Neural cell (in vitro differentiated cells): Measurements from ENCODE around the gene LYG1. TPM values are rescaled to one million over a fixed set of nuclear protein-coding genes. Genes with fewer than 3 reads are reported as not detected.

Experiments used
- H2AFZ ChIP-seq: fragments of 200-600, 300-800 bp; sonication (generic), shearing (Covaris generic); 2 replicates; pipeline ENCODE4 v1.6.0; 2014; ENCODE audit warnings: low read depth, mild to moderate bottlenecking, antibody characterized with exemption, low read length, moderate library complexity
- H3F3A ChIP-seq: fragments of 200-600 bp; shearing (Covaris generic); 2 replicates; pipeline ENCODE4 v1.6.1; 2016; ENCODE audit warnings: mild to moderate bottlenecking, moderate library complexity, mixed read lengths, antibody characterized with exemption, low read length; ENCODE audit not compliant: insufficient read depth, poor library complexity, severe bottlenecking
- H3K27ac ChIP-seq: fragments of 200-600, 300-800 bp; sonication (generic), shearing (Covaris generic); 2 replicates; pipeline ENCODE4 v1.5.1; 2014; ENCODE audit warnings: mild to moderate bottlenecking, low read length, moderate library complexity
- H3K27me3 ChIP-seq: fragments of 300-800, 200-600 bp; sonication (generic), shearing (Covaris generic); 2 replicates; pipeline ENCODE4 v1.6.0; 2014; ENCODE audit warnings: mild to moderate bottlenecking, low read depth, low read length, moderate library complexity; ENCODE audit not compliant: insufficient read depth
- H3K36me3 ChIP-seq: fragments of 300-800, 200-600 bp; sonication (generic), shearing (Covaris generic); 2 replicates; pipeline ENCODE4 v1.5.1; 2014; ENCODE audit warnings: mild to moderate bottlenecking, antibody characterized with exemption, low read length, moderate library complexity; ENCODE audit not compliant: insufficient read depth
- H3K4me2 ChIP-seq: fragments of 300-800, 200-600 bp; sonication (generic), shearing (Covaris generic); 2 replicates; pipeline ENCODE4 v1.6.0; 2014; ENCODE audit warnings: mild to moderate bottlenecking, low read length
- H3K4me3 ChIP-seq: fragments of 300-800, 200-600 bp; sonication (generic), shearing (Covaris generic); 2 replicates; pipeline ENCODE4 v1.5.1; 2014; ENCODE audit warnings: mild to moderate bottlenecking, low read length, moderate library complexity
- H3K79me2 ChIP-seq: fragments of 200-600 bp; shearing (Covaris generic); replicated peaks from 2 replicates; pipeline ENCODE4 v1.6.0; 2014; ENCODE audit warnings: mild to moderate bottlenecking, low read length, moderate library complexity; ENCODE audit not compliant: insufficient read depth
- H3K9ac ChIP-seq: fragments of 300-800, 200-600 bp; sonication (generic), shearing (Covaris generic); 2 replicates; pipeline ENCODE4 v1.6.1; 2016; ENCODE audit warnings: mild to moderate bottlenecking, low read length, mixed read lengths
- H3K9me2 ChIP-seq: fragments of 200-600 bp; shearing (Covaris generic); 2 replicates; pipeline ENCODE4 v1.6.1; 2016; ENCODE audit warnings: mild to moderate bottlenecking, low read length, mixed read lengths; ENCODE audit not compliant: insufficient read depth
- H3K9me3 ChIP-seq: fragments of 200-600, 300-800 bp; sonication (generic), shearing (Covaris generic); 2 replicates; pipeline ENCODE4 v1.6.1; 2016; ENCODE audit warnings: mild to moderate bottlenecking, mixed run types, low read length, moderate library complexity, mixed read lengths
- H4K20me1 ChIP-seq: fragments of 200-600 bp; shearing (Covaris generic); 2 replicates; pipeline ENCODE4 v1.6.1; 2016; ENCODE audit warnings: mild to moderate bottlenecking, mixed run types; ENCODE audit not compliant: insufficient read depth
- CTCF ChIP-seq: fragments of 450-650 bp; IDR thresholded peaks from 2 replicates; pipeline ENCODE4 v1.5.1; 2014; ENCODE audit warnings: antibody characterized with exemption, mild to moderate bottlenecking, moderate library complexity; ENCODE audit not compliant: poor library complexity, severe bottlenecking
- EP300 ChIP-seq: fragments of 450-650 bp; conservative IDR thresholded peaks from 2 replicates; pipeline ENCODE4 v1.6.1; 2014; ENCODE audit warnings: antibody characterized with exemption, mild to moderate bottlenecking, moderate library complexity; ENCODE audit not compliant: poor library complexity, severe bottlenecking
- EZH2 ChIP-seq: fragments of 200-600, 300-800 bp; shearing (Covaris generic), sonication (generic); IDR thresholded peaks from 2 replicates; pipeline ENCODE4 v1.6.1; 2014; ENCODE audit warnings: antibody characterized with exemption, low read length, borderline replicate concordance, mild to moderate bottlenecking; ENCODE audit not compliant: insufficient read depth, poor library complexity, severe bottlenecking
- MXI1 ChIP-seq: fragments of 450-650 bp; conservative IDR thresholded peaks from 2 replicates; pipeline ENCODE4 v1.6.1; 2014; ENCODE audit warnings: antibody characterized with exemption, mild to moderate bottlenecking; ENCODE audit not compliant: poor library complexity, severe bottlenecking
- POLR2AphosphoS5 ChIP-seq: IDR thresholded peaks from 2 replicates; pipeline ENCODE4 v1.6.1; 2012
- RAD21 ChIP-seq: fragments of 450-650 bp; conservative IDR thresholded peaks from 2 replicates; pipeline ENCODE4 v1.6.1; 2014; ENCODE audit warnings: antibody characterized with exemption, mild to moderate bottlenecking, moderate library complexity
- REST ChIP-seq: IDR thresholded peaks from 2 replicates; pipeline ENCODE4 v1.6.1; 2012; ENCODE audit warnings: borderline replicate concordance
- SMC3 ChIP-seq: fragments of 450-650 bp; conservative IDR thresholded peaks from 2 replicates; pipeline ENCODE4 v1.6.1; 2014; ENCODE audit warnings: antibody characterized with exemption, mild to moderate bottlenecking, moderate library complexity; ENCODE audit not compliant: poor library complexity
- TAF1 ChIP-seq: IDR thresholded peaks from 2 replicates; pipeline ENCODE4 v1.6.1; 2012; ENCODE audit warnings: low read depth
- polyA plus RNA-seq: library from polyadenylated mRNA; depleted of rRNA; stranded (reverse); fragments of >200 nt; gene quantifications from 2 replicates; pipeline ENCODE4 v1.2.3, GENCODE V29; 2014

LYG1 gene
- polyA plus RNA-seq, 1 donor from 2014 or later, result 2.8 TPM

- Histone ChIP-seq H3K4me2 (no peak overlapping the region), H3K36me3 (no peaks in the 10 kb centered on the region), H3K27me3 (no peaks in the 10 kb centered on the region), H3K27ac (no peak overlapping the region), H3K79me2 (no peaks in the 10 kb centered on the region), H2AFZ (no peak overlapping the region), H3K9me2 (no peaks in the 10 kb centered on the region), H3K9ac (no peak overlapping the region), H3F3A (no peaks in the 10 kb centered on the region), H3K4me3 (no peak overlapping the region), H3K9me3 (no peaks in the 10 kb centered on the region), H4K20me1 (no peaks in the 10 kb centered on the region)
- TF ChIP-seq TAF1 (no peak), SMC3 (no peak), REST (no peak), RAD21 (no peak), EZH2 (no peak), EP300 (no peak), MXI1 (no peak), CTCF (no peak), POLR2AphosphoS5 (no peak)
Measured at GRCh38 chr2:99240431-99240830, 60.6 kb downstream of the LYG1 start.

- Histone ChIP-seq H3K4me2 (no peak overlapping the region), H3K4me3 (no peak overlapping the region)
- TF ChIP-seq EP300, result no peak
- TF ChIP-seq TAF1, result no peak
- no peak for TF ChIP-seq SMC3
- no peak for TF ChIP-seq EZH2
- no peak for TF ChIP-seq REST
- TF ChIP-seq CTCF, result no peak
- TF ChIP-seq POLR2AphosphoS5, result no peak
- TF ChIP-seq RAD21, result no peak
- TF ChIP-seq MXI1, result no peak
Measured at GRCh38 chr2:99238599-99238998, 62.4 kb downstream of the LYG1 start.

More at GRCh38 chr2:99238599-99238998, 62.4 kb downstream of the LYG1 start:
- H3K9ac ChIP-seq, result no peak overlapping the region
- no peaks in the 10 kb centered on the region for H3K9me2 ChIP-seq
- no peaks in the 10 kb centered on the region for H4K20me1 ChIP-seq
- no peak overlapping the region for H2AFZ ChIP-seq
- H3K79me2 ChIP-seq, result no peaks in the 10 kb centered on the region
- H3K27me3 ChIP-seq, result no peaks in the 10 kb centered on the region
- no peaks in the 10 kb centered on the region for H3K9me3 ChIP-seq
- H3K36me3 ChIP-seq, result no peaks in the 10 kb centered on the region
- no peaks in the 10 kb centered on the region for H3F3A ChIP-seq
- H3K27ac ChIP-seq, result no peak overlapping the region
